Measurements from ENCODE around the gene AFTPH.

AFTPH gene

GRCh38 chr2:64615844-64616536 is 91.9 kb downstream of the AFTPH start:
- Histone ChIP-seq H3K27me3 (ENCODE audit: control insufficient read depth, insufficient read depth, low read length) (no peaks in the 10 kb centered on the region), H3K4me1 (ENCODE audit: control insufficient read depth, insufficient read depth, low read length) (peaks cover 26% of the 10 kb centered on the region), H3K27ac (ENCODE audit: low read depth, low read length) (no peak overlapping the region), H3K36me3 (ENCODE audit: control insufficient read depth, insufficient read depth, low read length) (no peaks in the 10 kb centered on the region), H3K4me3 (ENCODE audit: low read depth, low read length) (no peak overlapping the region), H3K9ac (ENCODE audit: low read length) (no peak overlapping the region), H3K9me3 (ENCODE audit: control insufficient read depth, insufficient read depth, low read depth, low read length) (no peaks in the 10 kb centered on the region)

DNA sequence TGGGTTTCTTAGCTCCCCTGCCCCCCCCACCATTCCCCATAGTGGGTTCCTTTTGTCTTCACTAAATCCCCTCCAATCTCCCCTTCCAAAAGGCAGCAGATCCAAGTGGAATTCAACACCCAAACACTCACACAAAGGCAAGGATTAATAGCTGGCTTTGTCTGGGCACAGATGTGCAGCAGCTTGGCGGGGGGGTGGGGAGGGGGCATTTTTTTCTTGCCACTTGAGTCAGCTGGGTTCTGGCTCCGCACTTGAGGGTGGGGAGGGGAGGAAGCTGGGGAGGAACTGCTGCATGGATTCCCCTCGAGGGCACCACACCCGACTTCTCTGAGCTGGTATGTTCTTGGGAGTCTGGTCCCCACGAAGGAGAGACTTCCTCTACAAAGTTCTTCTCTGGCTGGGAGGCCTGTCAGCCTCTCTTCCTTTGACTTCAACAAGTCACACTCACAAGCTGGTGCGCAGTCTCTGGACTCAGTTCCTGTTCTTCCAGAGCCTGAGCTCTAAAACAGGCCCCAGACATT is 93.6 kb downstream of the AFTPH start:
- no peaks in the 10 kb centered on the region for H3K36me3 ChIP-seq (ENCODE audit: control insufficient read depth, insufficient read depth, low read length)
- no peaks in the 10 kb centered on the region for H3K27me3 ChIP-seq (ENCODE audit: control insufficient read depth, insufficient read depth, low read length)
- no peak overlapping the region for H3K27ac ChIP-seq (ENCODE audit: low read depth, low read length)
- peaks cover 36% of the 10 kb centered on the region for H3K4me1 ChIP-seq (ENCODE audit: control insufficient read depth, insufficient read depth, low read length)
- no peak overlapping the region for H3K9ac ChIP-seq (ENCODE audit: low read length)
- no peak overlapping the region for H3K4me3 ChIP-seq (ENCODE audit: low read depth, low read length)
- no peaks in the 10 kb centered on the region for H3K9me3 ChIP-seq (ENCODE audit: control insufficient read depth, insufficient read depth, low read depth, low read length)

DNA sequence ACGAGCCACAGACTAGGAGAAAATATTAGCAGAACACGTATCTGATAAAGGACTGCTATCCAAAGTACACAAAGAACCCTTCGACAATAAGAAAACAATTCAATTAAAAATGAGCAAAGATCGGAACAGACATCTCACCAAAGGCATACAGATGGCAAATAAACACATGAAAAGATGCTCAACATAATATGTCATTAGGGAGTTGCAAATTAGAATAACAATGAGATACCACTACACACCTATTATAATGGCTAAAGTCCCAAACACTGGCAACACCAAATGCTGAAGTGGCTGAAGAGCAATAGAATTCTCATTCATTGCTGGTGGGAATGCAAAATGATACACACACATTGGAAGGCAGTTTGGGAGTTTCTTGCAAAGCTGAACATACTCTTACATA is 96.5 kb downstream of the AFTPH start:
- Histone ChIP-seq H3K9me3 (ENCODE audit: control insufficient read depth, insufficient read depth, low read depth, low read length) (no peaks in the 10 kb centered on the region), H3K36me3 (ENCODE audit: control insufficient read depth, insufficient read depth, low read length) (no peaks in the 10 kb centered on the region), H3K4me3 (ENCODE audit: low read depth, low read length) (no peak overlapping the region), H3K4me1 (ENCODE audit: control insufficient read depth, insufficient read depth, low read length) (peaks cover 43% of the 10 kb centered on the region), H3K9ac (ENCODE audit: low read length) (no peak overlapping the region), H3K27ac (ENCODE audit: low read depth, low read length) (no peak overlapping the region), H3K27me3 (ENCODE audit: control insufficient read depth, insufficient read depth, low read length) (no peaks in the 10 kb centered on the region)

- Histone ChIP-seq H3K4me1 (ENCODE audit: control insufficient read depth, insufficient read depth, low read length) (peaks cover 38% of the 10 kb centered on the region), H3K36me3 (ENCODE audit: control insufficient read depth, insufficient read depth, low read length) (no peaks in the 10 kb centered on the region), H3K9me3 (ENCODE audit: control insufficient read depth, insufficient read depth, low read depth, low read length) (no peaks in the 10 kb centered on the region), H3K9ac (ENCODE audit: low read length) (peak overlapping the region; percentile 22), H3K27me3 (ENCODE audit: control insufficient read depth, insufficient read depth, low read length) (no peaks in the 10 kb centered on the region), H3K4me3 (ENCODE audit: low read depth, low read length) (no peak overlapping the region), H3K27ac (ENCODE audit: low read depth, low read length) (no peak overlapping the region)
These were observed 98.5 kb downstream of the AFTPH start for GRCh38 chr2:64622443-64623241.

GRCh38 chr2:64623242-64623850 is 99.2 kb downstream of the AFTPH start:
- no peaks in the 10 kb centered on the region for H3K27me3 ChIP-seq (ENCODE audit: control insufficient read depth, insufficient read depth, low read length)
- H3K9ac ChIP-seq (ENCODE audit: low read length): peak overlapping the region; percentile 22
- peaks cover 32% of the 10 kb centered on the region for H3K4me1 ChIP-seq (ENCODE audit: control insufficient read depth, insufficient read depth, low read length)
- no peak overlapping the region for H3K27ac ChIP-seq (ENCODE audit: low read depth, low read length)
- no peaks in the 10 kb centered on the region for H3K36me3 ChIP-seq (ENCODE audit: control insufficient read depth, insufficient read depth, low read length)
- H3K9me3 ChIP-seq (ENCODE audit: control insufficient read depth, insufficient read depth, low read depth, low read length): no peaks in the 10 kb centered on the region
- no peak overlapping the region for H3K4me3 ChIP-seq (ENCODE audit: low read depth, low read length)

DNA sequence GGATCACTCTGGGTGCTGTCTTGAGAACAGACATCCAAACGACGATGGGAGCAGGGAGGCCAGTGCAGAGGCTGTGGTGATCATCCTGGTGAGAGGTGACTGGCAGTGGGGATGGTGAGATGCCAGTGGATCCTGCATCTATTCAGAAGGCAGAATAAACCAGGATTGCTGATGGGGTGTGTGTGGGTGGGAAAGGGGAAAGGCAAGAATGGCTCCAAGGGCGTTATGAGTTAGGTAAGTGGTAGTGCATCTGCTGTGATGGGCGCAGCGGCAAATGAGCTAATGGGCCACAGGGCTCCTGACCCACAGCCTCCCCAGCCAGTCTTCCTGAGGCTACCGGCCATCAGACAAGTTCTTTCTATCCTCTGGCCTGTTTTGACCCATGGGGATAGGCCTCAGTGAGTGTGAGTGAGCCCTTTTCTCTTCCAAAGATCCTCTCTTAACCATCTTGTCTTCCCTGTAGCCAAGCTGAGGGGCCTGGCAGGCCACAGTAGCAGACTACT is 100.0 kb downstream of the AFTPH start:
- Histone ChIP-seq H3K4me1 (ENCODE audit: control insufficient read depth, insufficient read depth, low read length) (peaks cover 31% of the 10 kb centered on the region), H3K9ac (ENCODE audit: low read length) (no peak overlapping the region), H3K9me3 (ENCODE audit: control insufficient read depth, insufficient read depth, low read depth, low read length) (no peaks in the 10 kb centered on the region), H3K27me3 (ENCODE audit: control insufficient read depth, insufficient read depth, low read length) (no peaks in the 10 kb centered on the region), H3K36me3 (ENCODE audit: control insufficient read depth, insufficient read depth, low read length) (no peaks in the 10 kb centered on the region), H3K4me3 (ENCODE audit: low read depth, low read length) (no peak overlapping the region), H3K27ac (ENCODE audit: low read depth, low read length) (no peak overlapping the region)

- H3K9me3 ChIP-seq (ENCODE audit: control insufficient read depth, insufficient read depth, low read depth, low read length): no peaks in the 10 kb centered on the region
- H3K27me3 ChIP-seq (ENCODE audit: control insufficient read depth, insufficient read depth, low read length): no peaks in the 10 kb centered on the region
- no peak overlapping the region for H3K9ac ChIP-seq (ENCODE audit: low read length)
- no peak overlapping the region for H3K27ac ChIP-seq (ENCODE audit: low read depth, low read length)
- no peaks in the 10 kb centered on the region for H3K36me3 ChIP-seq (ENCODE audit: control insufficient read depth, insufficient read depth, low read length)
- peaks cover 31% of the 10 kb centered on the region for H3K4me1 ChIP-seq (ENCODE audit: control insufficient read depth, insufficient read depth, low read length)
- no peak overlapping the region for H3K4me3 ChIP-seq (ENCODE audit: low read depth, low read length)
These were observed 100.7 kb downstream of the AFTPH start for GRCh38 chr2:64624862-64625261.

- H3K9me3 ChIP-seq (ENCODE audit: control insufficient read depth, insufficient read depth, low read depth, low read length): no peaks in the 10 kb centered on the region
- H3K27ac ChIP-seq (ENCODE audit: low read depth, low read length): no peak overlapping the region
- no peaks in the 10 kb centered on the region for H3K27me3 ChIP-seq (ENCODE audit: control insufficient read depth, insufficient read depth, low read length)
- peaks cover 25% of the 10 kb centered on the region for H3K4me1 ChIP-seq (ENCODE audit: control insufficient read depth, insufficient read depth, low read length)
- no peaks in the 10 kb centered on the region for H3K36me3 ChIP-seq (ENCODE audit: control insufficient read depth, insufficient read depth, low read length)
- no peak overlapping the region for H3K9ac ChIP-seq (ENCODE audit: low read length)
- H3K4me3 ChIP-seq (ENCODE audit: low read depth, low read length): no peak overlapping the region
These were observed 101.4 kb downstream of the AFTPH start for GRCh38 chr2:64625299-64626145.

DNA sequence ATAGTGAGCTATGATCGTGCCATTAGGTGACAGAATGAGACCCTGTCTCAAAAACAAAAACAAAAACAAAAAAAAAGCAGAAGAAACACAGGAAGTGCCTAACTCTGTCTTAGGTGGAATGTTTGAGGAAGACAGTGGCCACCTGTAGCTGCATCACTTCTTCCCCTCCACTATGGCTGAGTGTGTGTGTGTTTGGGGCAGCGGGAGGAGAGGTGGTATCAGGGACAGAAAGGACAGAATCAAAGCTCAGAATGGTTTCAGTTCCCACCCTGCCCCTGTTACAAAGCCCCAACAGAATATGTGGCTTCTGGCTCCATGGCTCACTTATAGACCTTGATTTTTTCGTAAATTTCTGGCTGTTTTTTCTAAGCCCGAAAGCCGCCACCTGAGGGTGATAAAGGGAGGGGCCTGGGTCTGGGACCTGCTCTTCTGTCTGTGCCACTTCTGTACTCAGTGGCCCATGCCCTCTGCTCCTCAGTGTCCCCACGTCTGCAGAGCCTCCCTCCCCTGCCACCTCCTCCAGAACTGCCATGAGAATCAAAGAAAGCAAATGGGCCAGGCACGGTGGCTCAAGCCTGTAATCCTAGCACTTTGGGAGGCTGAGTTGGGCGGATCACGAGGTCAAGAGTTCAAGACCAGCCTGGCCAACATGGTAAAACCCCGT is 102.2 kb downstream of the AFTPH start:
- H3K27me3 ChIP-seq (ENCODE audit: control insufficient read depth, insufficient read depth, low read length): no peaks in the 10 kb centered on the region
- H3K9ac ChIP-seq (ENCODE audit: low read length): no peak overlapping the region
- peaks cover 18% of the 10 kb centered on the region for H3K4me1 ChIP-seq (ENCODE audit: control insufficient read depth, insufficient read depth, low read length)
- H3K9me3 ChIP-seq (ENCODE audit: control insufficient read depth, insufficient read depth, low read depth, low read length): no peaks in the 10 kb centered on the region
- no peaks in the 10 kb centered on the region for H3K36me3 ChIP-seq (ENCODE audit: control insufficient read depth, insufficient read depth, low read length)
- no peak overlapping the region for H3K4me3 ChIP-seq (ENCODE audit: low read depth, low read length)
- no peak overlapping the region for H3K27ac ChIP-seq (ENCODE audit: low read depth, low read length)

Measured in HUES6 (cell line).